22Rv1 (cell line): ENCODE measurements around the gene CYSRT1.

Source experiments
- ZFX ChIP-seq: fragments of 450-650 bp; IDR thresholded peaks from 2 replicates; pipeline ENCODE4 v1.6.1; 2017; ENCODE audit warnings: antibody characterized with exemption, borderline replicate concordance
- TF ChIP-seq, protein P1 (sequence below): fragments of 450-650 bp; IDR thresholded peaks from 2 replicates; pipeline ENCODE4 v1.5.1; 2017; ENCODE audit warnings: mild to moderate bottlenecking

DNA sequence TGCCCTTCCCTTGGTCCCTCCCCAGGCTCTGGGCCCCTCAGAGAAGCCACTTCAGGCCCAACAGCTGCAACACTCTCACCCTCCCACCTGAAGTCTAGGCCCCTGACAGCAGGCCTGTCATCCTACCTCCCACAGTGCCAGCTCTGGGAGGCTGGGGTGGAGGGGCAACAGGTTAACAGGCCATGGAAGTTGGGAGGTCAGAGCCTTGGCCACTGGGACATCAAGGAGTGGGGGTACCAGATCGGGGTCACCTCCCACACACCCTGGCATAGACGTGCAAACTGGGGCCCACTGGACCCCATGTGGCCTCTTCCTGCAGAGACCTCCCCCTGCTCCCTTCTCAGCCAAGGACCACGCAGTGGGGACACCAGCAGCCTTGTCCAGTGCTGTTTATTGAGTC lies 33.7 kb upstream of the CYSRT1 start:
- TF ChIP-seq, protein P1, sequence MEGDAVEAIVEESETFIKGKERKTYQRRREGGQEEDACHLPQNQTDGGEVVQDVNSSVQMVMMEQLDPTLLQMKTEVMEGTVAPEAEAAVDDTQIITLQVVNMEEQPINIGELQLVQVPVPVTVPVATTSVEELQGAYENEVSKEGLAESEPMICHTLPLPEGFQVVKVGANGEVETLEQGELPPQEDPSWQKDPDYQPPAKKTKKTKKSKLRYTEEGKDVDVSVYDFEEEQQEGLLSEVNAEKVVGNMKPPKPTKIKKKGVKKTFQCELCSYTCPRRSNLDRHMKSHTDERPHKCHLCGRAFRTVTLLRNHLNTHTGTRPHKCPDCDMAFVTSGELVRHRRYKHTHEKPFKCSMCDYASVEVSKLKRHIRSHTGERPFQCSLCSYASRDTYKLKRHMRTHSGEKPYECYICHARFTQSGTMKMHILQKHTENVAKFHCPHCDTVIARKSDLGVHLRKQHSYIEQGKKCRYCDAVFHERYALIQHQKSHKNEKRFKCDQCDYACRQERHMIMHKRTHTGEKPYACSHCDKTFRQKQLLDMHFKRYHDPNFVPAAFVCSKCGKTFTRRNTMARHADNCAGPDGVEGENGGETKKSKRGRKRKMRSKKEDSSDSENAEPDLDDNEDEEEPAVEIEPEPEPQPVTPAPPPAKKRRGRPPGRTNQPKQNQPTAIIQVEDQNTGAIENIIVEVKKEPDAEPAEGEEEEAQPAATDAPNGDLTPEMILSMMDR: no peak
- TF ChIP-seq ZFX: no peak
